NB4 (cell line): ENCODE data around the gene LIN7A.

ENCODE experiments used
- DNase-seq: peaks from one replicate; pipeline ENCODE4 v3.0.0; 2010; ENCODE audit warnings: low read depth
- H3K4me3 ChIP-seq: one replicate; pipeline ENCODE4 v1.5.1; 2011; ENCODE audit warnings: mild to moderate bottlenecking, low read depth, low read length, moderate library complexity
- CTCF ChIP-seq: IDR thresholded peaks from one replicate; pipeline ENCODE4 v1.5.1; 2012; ENCODE audit warnings: low read depth, low read length
- MAX ChIP-seq: IDR thresholded peaks from 2 replicates; pipeline ENCODE4 v1.6.1; 2011; ENCODE audit warnings: low read depth, low read length
- MYC ChIP-seq: IDR thresholded peaks from 2 replicates; pipeline ENCODE4 v1.6.1; 2011; ENCODE audit warnings: low read depth, low read length
- POLR2A ChIP-seq: IDR thresholded peaks from 2 replicates; pipeline ENCODE4 v1.6.1; 2011; ENCODE audit warnings: mild to moderate bottlenecking; ENCODE audit not compliant: insufficient read length; ENCODE audit errors: extremely low read depth

The LIN7A gene

GRCh38 chr12:80877721-80878265 lies 59.9 kb downstream of the LIN7A start:
- no peak overlapping the region for H3K4me3 ChIP-seq
- TF ChIP-seq MYC (no peak), CTCF (no peak)
- no peak for DNase-seq

GRCh38 chr12:80872053-80872452 lies 65.7 kb downstream of the LIN7A start:
- DNase-seq = no peak
- no peak overlapping the region for H3K4me3 ChIP-seq
- no peak for TF ChIP-seq POLR2A
- TF ChIP-seq MAX = no peak
- TF ChIP-seq CTCF = no peak
- TF ChIP-seq MYC = no peak

GRCh38 chr12:80869264-80869663 lies 68.5 kb downstream of the LIN7A start:
- TF ChIP-seq MAX (no peak), POLR2A (no peak), CTCF (no peak), MYC (no peak)
- DNase-seq = no peak
- H3K4me3 ChIP-seq = no peak overlapping the region

GRCh38 chr12:80868576-80868975 lies 69.2 kb downstream of the LIN7A start:
- no peak for DNase-seq
- H3K4me3 ChIP-seq = no peak overlapping the region
- TF ChIP-seq CTCF (no peak), POLR2A (no peak), MAX (no peak), MYC (no peak)

GRCh38 chr12:80867941-80868340 lies 69.8 kb downstream of the LIN7A start:
- DNase-seq = no peak
- H3K4me3 ChIP-seq = no peak overlapping the region
- TF ChIP-seq MAX = no peak
- no peak for TF ChIP-seq MYC
- no peak for TF ChIP-seq POLR2A
- TF ChIP-seq CTCF = no peak

GRCh38 chr12:80864046-80864735 lies 73.5 kb downstream of the LIN7A start:
- no peak for TF ChIP-seq MYC
- no peak for TF ChIP-seq POLR2A
- TF ChIP-seq MAX = no peak
- TF ChIP-seq CTCF = no peak
- no peak for DNase-seq
- H3K4me3 ChIP-seq = no peak overlapping the region
